IMR-90 (cell line): ENCODE measurements around the gene TUBA3D.
"Not testable (repeated sequence)": the region's sequence is repeated elsewhere in the genome, so short reads cannot be mapped to it uniquely, and the experiment has no call there.

Source experiments
- BHLHE40 ChIP-seq: fragments of 150-350 bp; IDR thresholded peaks from 2 replicates; pipeline ENCODE4 v1.6.1; 2016; ENCODE audit warnings: mild to moderate bottlenecking, low read depth, low read length
- CHD1 ChIP-seq: IDR thresholded peaks from 2 replicates; pipeline ENCODE4 v1.6.1; 2012; ENCODE audit warnings: low read depth, low read length, improper control_type of control experiment
- MAZ ChIP-seq: IDR thresholded peaks from 2 replicates; pipeline ENCODE4 v1.6.1; 2012; ENCODE audit warnings: low read depth, mild to moderate bottlenecking, low read length, improper control_type of control experiment, moderate library complexity, borderline replicate concordance
- NFE2L2 ChIP-seq: fragments of 150-350 bp; IDR thresholded peaks from 2 replicates; pipeline ENCODE4 v1.6.1; 2016; ENCODE audit warnings: low read depth, mild to moderate bottlenecking, low read length
- POLR2A ChIP-seq: IDR thresholded peaks from 2 replicates; pipeline ENCODE4 v1.6.1; 2012; ENCODE audit warnings: mild to moderate bottlenecking, low read depth, low read length
- RAD21 ChIP-seq: IDR thresholded peaks from 2 replicates; pipeline ENCODE4 v1.6.1; 2012; ENCODE audit warnings: low read length, improper control_type of control experiment
- RCOR1 ChIP-seq: IDR thresholded peaks from 2 replicates; pipeline ENCODE4 v1.6.1; 2012; ENCODE audit warnings: mild to moderate bottlenecking, low read length, improper control_type of control experiment; ENCODE audit not compliant: insufficient replicate concordance
- RFX5 ChIP-seq: IDR thresholded peaks from 2 replicates; pipeline ENCODE4 v1.8.0; 2012; ENCODE audit warnings: low read depth, mild to moderate bottlenecking, low read length, moderate library complexity
- SMC3 ChIP-seq: fragments of 150-350 bp; IDR thresholded peaks from 2 replicates; pipeline ENCODE4 v1.6.1; 2016; ENCODE audit warnings: low read depth, mild to moderate bottlenecking, antibody characterized with exemption, low read length, moderate library complexity
- TF ChIP-seq, protein P1 (sequence below): conservative IDR thresholded peaks from 2 replicates; pipeline ENCODE4 v1.5.1; 2012; ENCODE audit warnings: mild to moderate bottlenecking, low read depth, low read length, improper control_type of control experiment
- TF ChIP-seq, protein P2 (sequence below): fragments of 150-350 bp; IDR thresholded peaks from 2 replicates; pipeline ENCODE4 v1.6.1; 2017; ENCODE audit warnings: mild to moderate bottlenecking, antibody characterized with exemption, low read length, low read depth
- TF ChIP-seq, protein P3 (sequence below): fragments of 150-350 bp; IDR thresholded peaks from 2 replicates; pipeline ENCODE4 v1.6.1; 2016; ENCODE audit warnings: low read depth, mild to moderate bottlenecking, low read length, moderate library complexity, borderline replicate concordance

DNA sequence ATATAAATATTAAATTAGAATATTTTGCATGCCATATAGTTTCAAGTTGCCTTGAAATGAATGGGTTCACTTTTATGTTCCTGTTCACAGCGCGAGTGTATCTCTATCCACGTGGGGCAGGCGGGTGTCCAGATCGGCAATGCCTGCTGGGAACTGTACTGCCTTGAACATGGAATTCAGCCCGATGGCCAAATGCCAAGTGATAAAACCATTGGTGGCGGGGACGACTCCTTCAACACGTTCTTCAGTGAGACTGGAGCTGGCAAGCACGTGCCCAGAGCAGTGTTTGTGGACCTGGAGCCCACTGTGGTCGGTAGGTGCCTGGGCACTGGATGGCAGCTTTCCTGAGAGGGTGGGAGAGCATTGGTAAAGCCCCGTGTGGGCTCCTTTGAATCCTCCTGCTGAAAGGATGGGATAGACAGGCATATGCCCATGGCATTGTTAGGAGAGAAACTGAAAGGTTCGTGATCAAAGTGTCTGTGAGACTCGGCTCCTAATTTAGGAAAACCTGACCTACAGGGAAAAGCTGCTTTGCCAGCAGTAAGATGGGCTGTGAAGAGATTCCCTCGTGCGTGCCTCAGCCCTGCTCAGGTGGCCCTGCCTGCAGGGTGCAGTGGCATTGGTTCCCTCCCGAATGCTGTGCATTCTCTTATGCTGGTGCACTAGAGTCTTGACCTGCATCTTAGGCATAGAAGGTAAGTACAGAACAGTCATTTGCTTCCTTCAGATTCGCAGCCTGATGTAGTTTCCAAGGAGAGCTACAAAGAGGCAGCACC, 2.3 kb downstream of the TUBA3D start:
- TF ChIP-seq, protein P1, sequence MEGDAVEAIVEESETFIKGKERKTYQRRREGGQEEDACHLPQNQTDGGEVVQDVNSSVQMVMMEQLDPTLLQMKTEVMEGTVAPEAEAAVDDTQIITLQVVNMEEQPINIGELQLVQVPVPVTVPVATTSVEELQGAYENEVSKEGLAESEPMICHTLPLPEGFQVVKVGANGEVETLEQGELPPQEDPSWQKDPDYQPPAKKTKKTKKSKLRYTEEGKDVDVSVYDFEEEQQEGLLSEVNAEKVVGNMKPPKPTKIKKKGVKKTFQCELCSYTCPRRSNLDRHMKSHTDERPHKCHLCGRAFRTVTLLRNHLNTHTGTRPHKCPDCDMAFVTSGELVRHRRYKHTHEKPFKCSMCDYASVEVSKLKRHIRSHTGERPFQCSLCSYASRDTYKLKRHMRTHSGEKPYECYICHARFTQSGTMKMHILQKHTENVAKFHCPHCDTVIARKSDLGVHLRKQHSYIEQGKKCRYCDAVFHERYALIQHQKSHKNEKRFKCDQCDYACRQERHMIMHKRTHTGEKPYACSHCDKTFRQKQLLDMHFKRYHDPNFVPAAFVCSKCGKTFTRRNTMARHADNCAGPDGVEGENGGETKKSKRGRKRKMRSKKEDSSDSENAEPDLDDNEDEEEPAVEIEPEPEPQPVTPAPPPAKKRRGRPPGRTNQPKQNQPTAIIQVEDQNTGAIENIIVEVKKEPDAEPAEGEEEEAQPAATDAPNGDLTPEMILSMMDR = not testable (repeated sequence)
- TF ChIP-seq, protein P2, sequence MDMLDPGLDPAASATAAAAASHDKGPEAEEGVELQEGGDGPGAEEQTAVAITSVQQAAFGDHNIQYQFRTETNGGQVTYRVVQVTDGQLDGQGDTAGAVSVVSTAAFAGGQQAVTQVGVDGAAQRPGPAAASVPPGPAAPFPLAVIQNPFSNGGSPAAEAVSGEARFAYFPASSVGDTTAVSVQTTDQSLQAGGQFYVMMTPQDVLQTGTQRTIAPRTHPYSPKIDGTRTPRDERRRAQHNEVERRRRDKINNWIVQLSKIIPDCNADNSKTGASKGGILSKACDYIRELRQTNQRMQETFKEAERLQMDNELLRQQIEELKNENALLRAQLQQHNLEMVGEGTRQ = not testable (repeated sequence)
- TF ChIP-seq NFE2L2, RCOR1, POLR2A, RAD21, RFX5, SMC3, BHLHE40, CHD1, MAZ: not testable (repeated sequence)
- TF ChIP-seq, protein P3, sequence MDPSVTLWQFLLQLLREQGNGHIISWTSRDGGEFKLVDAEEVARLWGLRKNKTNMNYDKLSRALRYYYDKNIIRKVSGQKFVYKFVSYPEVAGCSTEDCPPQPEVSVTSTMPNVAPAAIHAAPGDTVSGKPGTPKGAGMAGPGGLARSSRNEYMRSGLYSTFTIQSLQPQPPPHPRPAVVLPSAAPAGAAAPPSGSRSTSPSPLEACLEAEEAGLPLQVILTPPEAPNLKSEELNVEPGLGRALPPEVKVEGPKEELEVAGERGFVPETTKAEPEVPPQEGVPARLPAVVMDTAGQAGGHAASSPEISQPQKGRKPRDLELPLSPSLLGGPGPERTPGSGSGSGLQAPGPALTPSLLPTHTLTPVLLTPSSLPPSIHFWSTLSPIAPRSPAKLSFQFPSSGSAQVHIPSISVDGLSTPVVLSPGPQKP = not testable (repeated sequence)
